NCI-H748 (cell line): Measurements from ENCODE around the gene NCKAP1.
A peak's percentile ranks its signal among the peaks of the same experiment; 100 is the strongest.
"Not testable (repeated sequence)": the region's sequence is repeated elsewhere in the genome, so short reads cannot be mapped to it uniquely, and the experiment has no call there.

Experiments
- DNase-seq: peaks from one replicate; lab custom pipeline; 2025; ENCODE audit not compliant: unreplicated experiment; lab: John Stamatoyannopoulos, UW

The NCKAP1 gene, protein sequence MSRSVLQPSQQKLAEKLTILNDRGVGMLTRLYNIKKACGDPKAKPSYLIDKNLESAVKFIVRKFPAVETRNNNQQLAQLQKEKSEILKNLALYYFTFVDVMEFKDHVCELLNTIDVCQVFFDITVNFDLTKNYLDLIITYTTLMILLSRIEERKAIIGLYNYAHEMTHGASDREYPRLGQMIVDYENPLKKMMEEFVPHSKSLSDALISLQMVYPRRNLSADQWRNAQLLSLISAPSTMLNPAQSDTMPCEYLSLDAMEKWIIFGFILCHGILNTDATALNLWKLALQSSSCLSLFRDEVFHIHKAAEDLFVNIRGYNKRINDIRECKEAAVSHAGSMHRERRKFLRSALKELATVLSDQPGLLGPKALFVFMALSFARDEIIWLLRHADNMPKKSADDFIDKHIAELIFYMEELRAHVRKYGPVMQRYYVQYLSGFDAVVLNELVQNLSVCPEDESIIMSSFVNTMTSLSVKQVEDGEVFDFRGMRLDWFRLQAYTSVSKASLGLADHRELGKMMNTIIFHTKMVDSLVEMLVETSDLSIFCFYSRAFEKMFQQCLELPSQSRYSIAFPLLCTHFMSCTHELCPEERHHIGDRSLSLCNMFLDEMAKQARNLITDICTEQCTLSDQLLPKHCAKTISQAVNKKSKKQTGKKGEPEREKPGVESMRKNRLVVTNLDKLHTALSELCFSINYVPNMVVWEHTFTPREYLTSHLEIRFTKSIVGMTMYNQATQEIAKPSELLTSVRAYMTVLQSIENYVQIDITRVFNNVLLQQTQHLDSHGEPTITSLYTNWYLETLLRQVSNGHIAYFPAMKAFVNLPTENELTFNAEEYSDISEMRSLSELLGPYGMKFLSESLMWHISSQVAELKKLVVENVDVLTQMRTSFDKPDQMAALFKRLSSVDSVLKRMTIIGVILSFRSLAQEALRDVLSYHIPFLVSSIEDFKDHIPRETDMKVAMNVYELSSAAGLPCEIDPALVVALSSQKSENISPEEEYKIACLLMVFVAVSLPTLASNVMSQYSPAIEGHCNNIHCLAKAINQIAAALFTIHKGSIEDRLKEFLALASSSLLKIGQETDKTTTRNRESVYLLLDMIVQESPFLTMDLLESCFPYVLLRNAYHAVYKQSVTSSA

DNA sequence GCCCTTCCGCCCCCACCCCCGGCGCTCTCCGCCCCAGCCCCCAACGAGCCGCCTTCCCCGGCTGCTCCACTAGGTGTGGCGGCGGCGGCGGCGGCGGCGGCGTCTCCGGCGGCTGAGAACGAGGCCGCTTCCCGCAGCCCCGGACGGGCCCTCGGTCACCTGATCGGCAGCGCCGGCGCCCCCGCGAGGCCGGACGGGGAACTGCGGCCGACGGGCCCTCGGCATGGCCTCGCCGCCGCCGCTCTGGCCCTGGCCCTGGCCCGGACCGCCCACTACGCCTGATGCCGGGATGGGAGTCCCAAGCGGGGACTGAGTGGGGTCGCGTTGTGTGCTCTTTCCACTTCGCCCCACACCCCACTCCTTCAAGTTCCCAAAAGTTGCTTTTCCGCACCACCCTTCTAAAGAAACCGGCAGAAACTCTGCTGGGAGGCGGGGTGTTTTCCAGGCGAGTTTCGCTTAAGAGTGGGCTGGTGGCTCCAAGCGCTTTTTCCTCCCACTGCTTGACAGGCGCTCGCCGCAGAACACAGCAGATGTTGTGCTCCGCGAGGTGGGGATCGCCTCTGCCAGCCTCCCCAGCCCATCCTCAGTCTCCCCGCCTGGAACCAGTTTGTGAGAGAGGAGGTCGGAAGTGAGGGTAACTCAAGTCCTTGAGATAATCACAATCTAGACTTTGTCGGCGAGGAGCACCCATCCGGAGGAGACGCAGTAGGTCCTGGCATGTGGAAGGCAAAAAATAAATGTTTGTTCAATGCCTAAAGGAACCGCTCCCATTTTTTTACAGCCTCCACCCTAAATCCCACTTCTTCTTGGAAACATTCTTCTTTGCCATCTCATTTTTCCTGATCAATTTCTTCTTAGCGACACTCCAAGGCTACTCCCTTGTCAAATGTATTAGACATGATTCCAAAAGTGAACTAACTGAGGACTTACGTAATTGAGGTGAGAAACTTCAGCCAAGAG, at the start of gene NCKAP1:
Gene NCKAP1, minus strand, starts transcription at position 117 of the 960 bp plus-strand sequence. CDS start 358 bp downstream, outside the sequence.
- DNase-seq, result peak; percentile 92

DNA sequence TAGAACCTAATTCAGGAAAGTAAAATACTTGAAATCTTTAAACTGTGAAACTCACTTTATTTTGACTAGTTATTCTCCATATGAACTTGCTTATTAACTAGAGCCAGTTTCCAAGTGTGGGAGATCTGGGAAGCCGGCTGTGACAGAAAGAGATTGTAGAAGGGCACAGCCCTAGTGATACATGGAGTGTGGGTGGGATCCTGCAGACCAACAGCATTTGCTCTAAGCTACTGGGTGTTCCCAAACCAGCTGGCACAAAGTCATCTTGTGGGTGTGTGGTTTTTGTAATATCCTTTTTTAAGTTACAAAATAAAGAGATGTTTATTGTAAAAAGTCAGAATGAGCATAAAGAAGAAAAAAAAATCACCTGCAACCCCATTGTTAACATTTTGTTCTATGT, 43.7 kb upstream of the NCKAP1 start:
- no peak for DNase-seq

DNA sequence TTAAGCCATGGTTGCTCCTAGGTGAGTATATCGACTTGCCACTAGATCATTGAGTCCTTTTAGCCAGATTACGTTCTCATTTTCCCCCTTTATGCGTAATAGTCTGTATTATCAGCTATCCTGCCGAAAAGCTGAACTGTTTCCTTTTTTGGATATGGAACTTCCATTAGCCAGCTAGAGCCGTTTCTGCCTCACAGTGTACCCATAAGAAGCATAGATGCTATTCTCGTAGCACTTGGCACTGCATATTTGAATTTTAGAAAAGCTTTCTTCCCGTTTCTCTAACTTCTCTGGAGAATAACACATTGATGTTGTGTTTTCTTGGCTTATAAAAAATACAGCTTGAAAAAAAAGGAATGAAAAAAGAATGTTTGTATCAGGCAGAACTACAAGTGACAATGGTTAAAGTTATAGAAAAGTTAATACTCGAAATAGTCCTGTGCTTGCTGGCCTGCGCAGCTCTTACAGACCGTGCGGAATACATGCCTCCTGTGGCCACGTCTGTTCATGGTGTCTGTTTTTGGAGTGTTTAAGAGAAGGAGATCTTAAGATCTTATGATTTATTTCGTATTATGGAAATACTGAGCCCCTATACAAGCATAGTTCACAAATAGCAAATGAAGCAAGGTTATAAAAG, 41.0 kb upstream of the NCKAP1 start:
- peak; percentile 81 for DNase-seq

DNA sequence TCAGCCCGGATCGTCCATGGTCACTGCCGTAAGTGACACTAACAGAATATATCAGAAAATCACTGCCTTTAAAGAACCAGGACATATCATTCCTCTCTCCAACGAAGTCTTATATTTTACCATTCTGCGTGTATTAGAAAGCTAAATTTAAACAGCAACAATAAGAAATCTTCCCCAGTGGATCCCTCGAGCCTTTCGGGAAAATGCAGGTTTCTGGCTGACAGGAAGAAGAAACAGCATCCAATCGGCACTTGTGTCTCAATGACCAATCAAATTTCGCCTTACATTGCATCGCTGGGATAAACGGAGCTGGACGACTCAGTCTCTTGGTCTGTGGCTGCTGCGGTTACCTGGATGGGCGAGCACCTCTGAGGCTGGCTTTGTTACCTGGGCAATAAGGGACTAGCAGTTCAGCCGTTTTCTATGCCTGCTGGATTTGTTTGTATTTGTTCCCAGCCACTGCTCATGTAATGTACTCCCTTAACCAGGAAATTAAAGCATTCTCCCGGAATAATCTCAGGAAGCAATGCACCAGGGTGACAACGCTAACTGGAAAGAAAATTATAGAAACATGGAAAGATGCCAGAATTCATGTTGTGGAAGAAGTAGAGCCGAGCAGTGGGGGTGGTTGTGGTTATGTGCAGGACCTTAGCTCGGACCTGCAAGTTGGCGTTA, 40.3 kb upstream of the NCKAP1 start, which contains the start of gene DUSP19:
Gene DUSP19, plus strand, starts transcription at position 284 of the 675 bp plus-strand sequence. Its CDS starts 187 bp downstream, at position 471.
- DNase-seq, result peak; percentile 99

DNA sequence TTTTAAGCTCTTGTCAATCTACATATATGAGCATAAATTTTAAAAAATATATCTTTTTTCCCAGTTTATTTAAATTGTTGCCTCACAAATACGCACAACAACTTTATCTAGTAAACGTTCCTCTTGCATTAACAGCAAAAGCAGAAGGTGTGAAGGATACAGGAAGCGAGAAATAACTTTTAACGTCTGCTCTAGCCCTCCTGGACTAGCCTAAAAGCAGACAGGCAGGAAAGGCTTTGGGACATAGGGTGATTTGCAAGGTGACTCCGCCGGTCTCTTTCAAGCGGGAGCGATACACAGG, 39.9 kb upstream of the NCKAP1 start:
- peak; percentile 92 for DNase-seq

DNA sequence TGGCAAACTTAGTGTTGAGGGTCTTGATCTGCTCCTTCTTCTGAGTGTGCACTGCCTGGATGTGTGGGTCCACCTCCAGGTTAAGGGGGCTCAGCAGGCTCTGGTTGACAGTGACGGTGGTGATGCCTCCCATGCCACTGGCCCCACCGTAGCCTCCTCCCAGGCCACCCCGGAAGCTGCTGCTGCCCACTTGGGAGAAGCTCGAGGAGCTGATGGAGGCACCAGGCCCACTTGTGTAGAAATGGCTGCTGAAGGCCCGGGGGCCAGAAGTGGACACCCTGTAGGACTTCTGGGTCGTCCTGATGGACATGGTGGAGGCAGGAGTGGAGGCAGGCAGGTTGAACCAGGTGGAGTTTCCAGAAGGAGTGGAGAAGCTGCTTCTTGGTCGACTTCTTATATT, 33.9 kb upstream of the NCKAP1 start:
- no peak for DNase-seq

DNA sequence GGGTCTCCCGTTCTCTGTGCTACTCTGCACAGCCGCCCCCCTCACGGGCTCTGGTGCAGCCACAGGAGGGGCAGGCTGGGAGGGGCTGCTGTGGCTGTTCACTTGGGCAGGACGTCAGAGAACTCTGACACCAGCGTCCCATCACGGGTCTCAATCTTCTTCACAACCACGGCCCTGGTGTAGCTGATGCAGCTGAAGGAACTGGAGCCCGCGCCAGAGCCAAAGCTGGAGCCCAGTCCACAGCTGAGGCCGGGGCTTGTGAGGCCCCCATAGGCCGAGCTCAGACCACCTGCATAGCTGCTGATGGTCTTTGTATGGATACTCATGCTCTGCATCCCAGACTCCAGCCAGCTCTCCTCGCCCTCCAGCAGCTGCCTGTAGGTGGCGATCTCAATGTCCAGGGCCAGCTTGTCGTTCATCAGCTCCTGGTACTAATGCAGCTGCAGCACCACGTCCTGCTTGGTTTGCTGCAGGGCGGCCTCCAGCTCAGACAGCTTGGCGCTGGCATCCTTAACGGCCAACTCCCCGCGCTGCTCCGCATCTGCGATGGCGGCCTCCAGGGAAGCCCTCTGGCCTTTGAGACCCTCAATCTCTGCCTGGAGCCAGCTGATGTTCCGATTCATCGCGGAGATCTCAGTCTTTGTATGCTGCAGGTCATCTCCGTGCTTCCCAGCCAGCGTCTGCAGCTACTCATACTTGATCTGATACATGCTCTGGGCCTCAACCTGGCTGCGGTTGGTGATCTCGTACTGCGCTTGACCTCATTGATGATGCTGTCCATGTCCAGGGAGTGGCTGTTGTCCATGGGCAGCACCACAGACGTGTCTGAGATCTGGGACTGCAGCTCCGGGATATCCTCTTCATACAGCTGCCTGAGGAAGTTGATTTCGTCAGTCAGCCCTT, 32.9 kb upstream of the NCKAP1 start:
- DNase-seq, result peak; percentile 42

DNA sequence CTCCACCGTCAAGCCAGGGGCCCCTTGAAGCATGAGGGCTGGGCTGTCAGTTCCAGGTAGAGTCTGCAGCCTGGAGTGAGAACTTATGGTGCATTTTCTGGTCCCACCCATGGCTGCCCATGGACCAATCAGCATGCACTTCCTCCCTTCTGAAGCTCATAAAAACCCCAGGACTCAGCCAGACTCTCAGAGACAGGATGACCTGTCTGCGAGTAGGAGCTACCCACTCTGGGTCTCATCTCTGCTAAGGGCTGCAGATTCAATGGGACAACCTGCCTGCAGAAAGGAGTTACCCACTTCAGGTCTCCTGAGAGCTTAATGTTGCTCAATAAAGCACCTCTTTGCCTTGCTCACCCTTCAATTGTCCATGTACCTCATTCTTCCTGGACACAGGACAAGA, 30.9 kb upstream of the NCKAP1 start:
- DNase-seq, result no peak

DNA sequence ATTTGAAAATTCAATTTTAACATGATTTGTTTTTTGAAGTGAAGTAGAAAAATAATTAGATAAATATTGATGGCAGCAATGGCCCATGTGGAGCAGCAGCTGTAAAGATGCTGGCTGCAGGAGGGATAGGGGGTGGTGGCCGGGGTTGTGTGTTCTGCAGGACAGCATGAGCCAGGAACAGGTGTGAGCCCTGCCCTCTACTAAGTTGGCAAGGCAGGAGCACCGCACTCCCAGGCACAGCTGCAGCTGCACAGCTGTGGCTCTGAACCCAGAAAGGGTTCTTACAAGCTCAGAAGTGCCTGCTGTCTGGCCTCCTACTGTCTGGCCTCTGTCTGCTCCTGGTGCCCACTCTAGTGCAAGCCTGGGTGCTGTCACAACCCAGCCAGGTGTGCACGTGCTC, 30.3 kb upstream of the NCKAP1 start:
- DNase-seq, result no peak

DNA sequence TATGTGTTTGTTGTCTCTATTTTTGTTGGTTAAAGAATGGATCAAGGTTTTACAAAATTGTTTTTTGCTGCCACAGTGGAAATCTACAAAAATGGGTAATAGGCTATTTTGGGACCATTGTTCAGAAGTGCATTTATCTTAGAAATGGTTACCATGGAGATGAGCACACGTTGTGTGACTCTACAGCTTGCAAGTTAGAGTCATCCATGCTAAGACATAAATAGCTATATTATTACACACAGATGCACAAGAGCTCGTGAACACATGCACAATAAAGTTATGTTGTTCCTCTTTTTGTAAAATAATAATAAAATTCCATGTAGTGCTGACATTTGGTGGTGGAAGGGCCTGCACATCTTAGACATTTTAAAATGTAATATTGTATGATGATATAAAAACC, 24.8 kb upstream of the NCKAP1 start:
- DNase-seq, result peak; percentile 45

DNA sequence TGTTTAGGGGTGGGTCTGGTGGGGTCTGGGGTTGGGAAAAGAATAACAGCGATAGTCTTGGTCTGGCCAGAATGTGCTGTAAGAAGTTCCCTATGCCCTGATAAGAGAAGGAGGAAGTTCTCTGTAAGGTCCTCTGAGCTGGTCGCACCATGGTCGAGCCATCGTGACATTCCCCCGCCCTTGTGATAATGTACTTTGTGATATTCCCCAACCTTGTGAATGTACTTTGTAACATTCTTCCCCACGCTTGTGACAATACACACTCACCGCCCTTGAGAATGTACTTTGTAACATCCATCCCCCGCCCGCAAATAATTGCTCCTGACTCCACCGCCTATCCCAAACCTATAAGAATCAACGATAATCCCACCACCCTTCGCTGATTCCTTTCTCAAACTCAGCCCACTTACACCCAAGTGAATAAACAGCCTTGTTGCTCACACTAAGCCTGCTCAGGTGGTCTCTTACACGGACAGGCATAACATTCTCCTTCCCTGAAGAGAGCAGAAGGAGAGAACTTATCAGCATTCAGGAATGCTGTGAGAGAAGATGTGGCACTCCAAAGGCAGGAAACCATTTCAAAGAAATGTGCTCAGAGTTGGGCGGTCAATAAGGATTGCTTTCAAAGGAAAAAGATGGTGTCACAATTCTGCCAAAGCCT, 22.4 kb upstream of the NCKAP1 start:
- DNase-seq, result no peak

DNA sequence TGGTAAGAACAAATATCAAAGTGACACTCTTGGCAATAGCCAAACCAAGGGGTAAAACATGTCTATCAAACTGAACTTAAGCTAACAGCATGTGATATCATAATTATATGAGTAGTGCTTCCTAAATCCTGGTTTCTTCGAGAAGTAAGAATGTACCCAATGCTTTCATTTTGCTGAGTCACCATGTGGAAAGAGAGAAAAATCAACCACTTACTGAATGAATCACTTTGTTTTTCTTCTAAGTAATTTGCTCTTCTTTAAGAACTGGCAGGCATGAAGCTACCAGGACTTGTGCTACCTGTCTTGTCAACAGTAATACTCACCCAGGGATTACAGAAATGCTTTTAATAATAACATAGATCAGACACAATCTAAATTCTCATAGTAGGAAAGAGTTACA, 21.3 kb upstream of the NCKAP1 start:
- no peak for DNase-seq

DNA sequence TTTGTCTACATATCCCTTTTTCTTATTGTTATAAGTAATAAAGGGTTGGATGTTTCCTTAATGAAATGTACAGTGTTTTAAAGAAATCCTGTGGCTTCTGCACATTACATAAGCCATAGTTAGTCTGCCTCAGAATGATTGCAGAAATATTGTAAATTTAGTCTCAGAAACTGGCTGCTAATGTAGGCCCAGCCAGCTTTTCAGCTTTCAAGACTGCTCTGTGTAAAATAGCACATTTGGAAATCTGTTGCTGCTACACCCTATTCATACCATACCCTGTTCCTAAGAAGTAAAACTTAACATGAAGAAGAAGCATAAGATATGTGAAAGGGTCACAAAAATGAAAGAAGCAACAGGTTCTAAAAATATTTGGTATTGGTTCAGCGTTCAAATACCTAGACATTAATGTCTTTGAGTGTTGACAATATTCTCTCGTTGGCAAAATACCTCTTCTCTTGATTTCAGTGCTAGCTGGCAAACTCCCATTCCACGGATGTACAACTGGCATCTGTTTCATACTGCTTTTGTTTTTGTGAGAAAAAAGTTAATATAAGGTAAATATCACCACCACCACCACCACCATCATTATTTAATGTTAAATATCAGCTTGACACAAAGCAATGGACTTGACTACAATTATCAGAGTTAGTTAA, 19.2 kb upstream of the NCKAP1 start:
- no peak for DNase-seq

DNA sequence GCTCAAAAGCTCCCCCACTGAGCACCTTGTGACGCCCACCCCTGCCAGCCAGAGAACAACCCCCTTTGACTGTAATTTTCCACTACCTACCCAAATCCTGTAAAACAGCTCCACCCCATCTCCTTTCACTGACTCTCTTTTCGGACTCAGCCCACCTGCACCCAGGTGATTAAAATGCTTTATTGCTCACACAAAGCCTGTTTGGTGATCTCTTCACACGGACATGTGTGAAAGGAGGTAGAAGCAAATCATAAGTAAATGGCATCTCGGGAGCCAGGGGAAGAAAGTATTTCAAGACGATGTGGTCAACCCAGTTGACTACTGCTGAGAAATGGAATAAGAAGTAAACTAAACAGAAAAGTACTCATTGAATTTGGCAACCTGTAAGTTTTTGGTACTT, 11.2 kb upstream of the NCKAP1 start:
- DNase-seq, result no peak

DNA sequence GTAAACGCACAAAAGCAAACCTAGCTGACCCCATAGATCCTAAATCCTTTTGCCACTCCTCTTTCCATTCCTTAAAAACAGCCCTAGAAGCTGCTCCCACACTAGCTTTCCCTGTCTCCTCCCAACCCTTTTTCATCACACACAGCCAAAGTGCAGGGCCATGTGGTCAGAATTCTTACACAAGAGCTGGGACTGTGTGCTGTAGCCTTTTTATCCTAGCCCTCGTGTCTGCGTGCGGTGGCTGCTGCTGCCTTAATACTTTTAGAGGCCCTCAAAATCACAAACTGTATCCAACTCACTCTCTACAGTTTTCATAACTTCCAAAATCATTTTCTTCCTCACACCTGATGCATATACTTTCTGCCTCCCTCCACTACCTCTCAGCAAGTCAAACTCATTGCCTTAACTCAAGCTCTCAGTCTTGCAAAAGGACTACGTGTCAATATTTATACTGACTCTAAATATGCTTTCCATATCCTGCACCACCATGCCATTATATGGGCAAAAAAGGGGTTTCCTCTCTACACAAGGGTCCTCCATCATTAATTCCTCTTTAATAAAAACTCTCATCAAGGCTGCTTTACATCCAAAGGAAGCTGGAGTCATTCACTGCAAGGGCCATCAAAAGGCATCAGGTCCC, 9.3 kb upstream of the NCKAP1 start:
- DNase-seq, result not testable (repeated sequence)

DNA sequence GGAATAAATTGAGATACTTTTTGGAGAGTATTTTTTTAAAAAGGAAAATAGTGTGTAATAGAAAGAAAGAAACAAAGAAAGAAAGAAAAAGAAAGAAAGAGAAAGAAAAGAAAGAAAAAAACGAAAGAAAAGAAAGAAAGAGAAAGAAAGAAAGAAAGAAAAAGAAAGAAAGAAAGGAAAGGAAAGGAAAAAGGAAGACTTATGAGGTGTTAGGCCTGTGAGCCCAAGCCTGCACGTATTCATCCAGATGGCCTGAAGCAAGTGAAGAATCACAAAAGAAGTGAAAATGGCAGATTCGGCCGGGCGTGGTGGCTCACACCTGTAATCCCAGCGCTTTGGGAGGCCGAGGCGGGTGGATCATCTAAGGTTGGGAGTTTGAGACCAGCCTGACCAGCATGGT, 5.3 kb upstream of the NCKAP1 start:
- not testable (repeated sequence) for DNase-seq

DNA sequence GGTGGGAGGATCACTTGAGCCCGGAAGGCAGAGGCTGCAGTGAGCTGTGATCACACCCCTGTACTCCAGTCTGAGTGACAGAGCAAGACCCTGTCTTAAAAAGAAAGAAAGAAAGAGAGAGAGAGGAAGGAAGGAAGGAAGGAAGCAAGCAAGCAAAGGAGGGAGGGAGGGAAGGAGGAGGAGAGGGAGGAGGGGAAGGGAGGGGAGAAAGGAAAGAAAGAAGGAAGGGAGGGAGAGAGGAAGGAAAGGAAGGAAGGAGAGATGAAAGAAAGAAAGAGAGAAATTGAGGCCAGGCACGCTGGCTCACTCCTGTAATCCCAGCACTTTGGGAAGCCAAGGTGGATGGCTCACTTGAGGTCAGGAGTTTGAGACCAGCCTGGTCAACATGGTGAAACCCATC, 2.3 kb upstream of the NCKAP1 start:
- no peak for DNase-seq
